GM18511 (cell line): ENCODE results near the gene EXOC1.
A peak's percentile ranks its signal among the peaks of the same experiment; 100 is the strongest.

Experiments used
- ATAC-seq: cut with Tn5 transposase; IDR thresholded peaks from one replicate; pipeline ENCODE4 v1.9.1; 2021; ENCODE audit warnings: mild to moderate bottlenecking, moderate library complexity; ENCODE audit not compliant: unreplicated experiment

EXOC1 gene

GRCh38 chr4:55854129-55854528 is 681 bp downstream of the EXOC1 start:
- ATAC-seq = peak; percentile 7

DNA sequence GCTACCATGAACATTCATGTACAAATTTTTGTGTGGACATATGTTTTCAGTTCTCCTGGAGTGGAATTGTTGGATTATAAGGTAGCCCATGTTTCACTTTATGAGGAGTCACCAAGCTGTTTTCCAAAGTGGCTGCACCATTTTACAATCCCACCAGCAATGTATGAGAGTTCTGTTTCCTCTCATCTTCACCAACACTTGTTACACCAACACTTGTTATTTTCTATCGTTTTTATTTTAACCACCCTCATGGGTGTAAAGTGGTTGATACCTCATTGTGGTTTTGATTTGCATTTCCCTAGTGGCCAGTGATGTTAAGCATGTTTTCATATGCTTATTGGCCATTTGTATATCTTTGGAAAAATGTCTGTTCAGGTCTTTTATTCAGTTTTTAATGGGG is 4.1 kb downstream of the EXOC1 start:
- ATAC-seq = no peak

- no peak for ATAC-seq
These were observed 6.3 kb downstream of the EXOC1 start for GRCh38 chr4:55859711-55860110.

DNA sequence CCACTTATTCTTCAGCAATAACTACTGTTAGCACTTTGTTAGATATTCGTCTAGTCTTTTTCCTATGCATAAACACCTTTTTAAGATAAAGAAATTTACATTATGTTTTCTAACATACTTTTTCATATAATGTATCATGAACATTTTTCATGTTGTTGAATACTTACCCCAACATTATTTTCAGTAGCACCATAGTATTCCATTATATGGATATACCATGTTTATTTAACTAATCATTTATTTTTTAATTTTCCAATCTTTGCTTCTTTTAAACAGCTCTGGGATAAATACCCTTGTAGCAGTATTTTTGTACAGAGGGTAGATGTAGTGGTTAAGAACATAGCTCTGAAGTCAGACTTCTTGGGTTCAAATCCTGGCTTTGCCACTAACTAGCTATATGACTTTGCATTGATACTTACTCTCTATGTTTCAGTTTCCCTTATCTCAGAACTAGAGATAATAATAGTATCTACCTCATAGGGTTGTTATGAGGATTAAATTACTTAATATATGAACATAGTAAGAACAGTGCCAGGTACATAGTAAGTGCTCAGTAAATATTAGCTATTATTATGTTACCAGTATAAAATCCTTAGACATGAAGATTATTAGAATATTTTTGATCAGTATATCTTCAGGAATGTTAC is 11.3 kb downstream of the EXOC1 start:
- ATAC-seq = no peak

DNA sequence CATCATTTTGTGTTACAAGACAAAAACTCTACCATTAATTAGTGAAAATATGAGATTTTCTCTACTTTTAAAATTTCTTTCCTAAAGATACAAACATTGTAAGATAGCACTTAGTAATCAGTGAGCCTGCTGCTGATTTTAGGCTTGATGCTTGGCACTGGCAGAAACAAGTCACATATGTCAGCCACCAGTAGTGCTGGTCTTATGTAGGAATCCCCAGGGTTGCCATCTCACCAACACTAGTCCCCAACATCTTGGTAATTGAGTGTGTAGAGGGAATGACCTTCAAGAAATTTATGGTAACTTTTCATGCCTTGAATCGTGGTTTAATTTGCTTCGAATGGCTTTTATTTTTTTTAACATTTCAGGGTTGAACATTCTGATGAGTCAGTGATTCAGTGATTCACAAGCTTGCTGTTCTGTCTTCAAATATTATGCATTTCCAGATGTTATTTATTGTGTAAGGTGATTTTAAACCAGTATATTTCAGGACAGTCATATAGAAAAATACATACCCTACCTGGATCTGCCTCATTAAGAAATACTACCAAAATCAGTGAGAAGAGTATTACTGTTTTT is 11.9 kb downstream of the EXOC1 start:
- ATAC-seq = no peak

DNA sequence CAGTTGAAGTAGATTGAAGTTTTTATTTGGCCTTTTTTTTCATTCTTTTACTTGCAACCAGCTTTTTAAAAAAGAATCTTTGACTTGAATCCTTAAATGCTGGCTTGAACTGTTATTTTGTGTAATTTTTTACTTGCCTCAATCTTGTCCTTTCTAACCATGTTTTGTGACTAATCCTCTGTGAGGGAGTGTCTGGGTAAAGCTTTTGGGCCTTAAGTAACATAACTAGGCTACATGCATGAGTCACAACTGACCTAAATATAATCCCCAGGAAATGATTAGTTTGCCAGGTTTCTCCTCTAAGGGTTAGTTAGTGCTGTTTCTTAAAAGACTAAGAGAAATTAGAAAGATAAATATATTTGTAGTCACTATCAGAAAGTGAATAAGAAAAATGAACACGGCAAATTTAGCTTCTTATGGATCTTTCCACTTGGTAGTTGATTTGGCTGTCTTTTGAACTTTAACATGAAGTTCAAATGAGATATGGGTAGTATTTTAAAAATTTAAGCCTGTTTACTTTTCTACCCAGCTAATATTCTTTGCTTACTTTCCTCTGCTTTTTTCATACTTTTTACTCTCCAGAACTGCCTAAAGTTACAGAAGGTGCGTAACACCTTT is 13.0 kb downstream of the EXOC1 start:
- ATAC-seq = peak; percentile 93

DNA sequence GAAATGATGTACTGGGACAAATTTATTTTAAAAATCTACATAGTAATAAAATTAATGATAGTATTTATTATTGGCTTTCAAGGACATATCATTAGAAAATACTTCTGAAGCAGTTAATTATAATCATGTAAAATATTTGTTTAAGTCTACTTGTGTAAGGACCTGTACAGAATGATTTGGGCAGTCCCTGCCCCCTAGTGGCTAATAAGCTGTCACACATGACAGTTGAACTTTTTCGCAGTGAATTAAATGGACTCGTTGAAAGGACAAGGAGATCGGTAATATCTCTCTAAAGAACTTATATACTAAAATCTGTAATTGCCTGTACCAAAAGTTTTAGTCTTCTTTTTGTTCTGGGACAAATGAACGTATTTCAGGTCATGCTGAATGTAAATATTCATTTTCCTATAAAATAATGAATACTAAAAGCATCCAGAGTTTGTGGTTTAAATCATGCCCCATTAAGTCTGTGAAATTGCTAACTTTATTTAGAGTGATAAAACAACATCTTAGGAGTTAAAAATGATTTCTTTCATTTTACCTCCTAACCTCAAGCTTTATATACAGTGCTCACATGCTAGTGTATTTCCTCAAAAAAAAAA is 13.6 kb downstream of the EXOC1 start:
- peak; percentile 92 for ATAC-seq

- no peak for ATAC-seq
These were observed 15.2 kb downstream of the EXOC1 start for GRCh38 chr4:55868581-55869090.

GRCh38 chr4:55871299-55871800 is 17.9 kb downstream of the EXOC1 start:
- no peak for ATAC-seq

- no peak for ATAC-seq
These were observed 21.4 kb downstream of the EXOC1 start for GRCh38 chr4:55874831-55875230.

DNA sequence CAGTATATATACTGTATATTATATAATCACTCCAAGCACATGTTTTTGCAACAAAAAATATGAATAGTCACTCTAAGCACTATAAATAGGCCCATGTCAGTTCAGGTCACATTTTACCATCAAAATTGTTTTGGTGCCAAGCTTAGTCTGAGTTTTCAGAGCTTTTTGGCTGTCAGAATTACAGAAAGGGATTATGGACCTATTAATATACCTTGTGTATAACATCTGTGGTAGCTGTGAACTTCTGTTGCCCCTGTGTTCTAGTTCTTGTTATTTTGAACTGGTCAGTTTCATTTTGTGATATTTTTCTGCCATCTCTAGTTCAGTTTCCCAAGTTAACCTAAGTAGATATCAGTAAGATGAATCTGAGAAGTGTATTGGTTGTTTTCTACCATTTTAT is 22.9 kb downstream of the EXOC1 start:
- no peak for ATAC-seq

- ATAC-seq = no peak
These were observed 25.8 kb downstream of the EXOC1 start for GRCh38 chr4:55879224-55879623.

DNA sequence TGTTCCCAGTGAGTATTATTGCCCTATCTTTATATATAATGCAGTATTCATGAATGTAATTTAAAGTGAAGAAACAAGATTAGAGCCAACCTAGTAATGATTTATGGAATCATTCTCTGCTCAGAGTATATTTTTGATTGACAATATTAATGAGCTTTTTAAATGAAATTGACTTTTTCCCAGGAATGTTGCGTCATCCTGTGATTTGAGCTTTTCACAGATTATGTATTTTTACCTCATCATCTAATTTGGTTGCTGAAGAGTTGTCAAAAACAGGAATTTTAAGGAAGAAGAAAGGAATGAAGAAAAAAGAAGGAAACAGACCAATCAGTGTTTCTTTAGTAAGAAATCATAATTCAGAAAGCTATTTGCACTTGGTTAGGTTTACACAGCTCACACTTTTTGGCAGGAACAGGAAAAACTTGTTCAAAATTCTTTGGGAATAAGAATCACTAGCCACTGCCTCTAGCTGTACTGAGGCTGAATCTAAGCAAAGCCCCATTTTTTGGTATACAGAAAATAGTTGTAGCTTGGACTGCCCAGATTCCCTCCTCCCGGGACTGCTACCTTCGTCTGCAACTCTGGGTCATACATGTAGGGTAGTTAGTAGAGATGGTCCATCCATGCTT is 27.3 kb downstream of the EXOC1 start:
- ATAC-seq = no peak

DNA sequence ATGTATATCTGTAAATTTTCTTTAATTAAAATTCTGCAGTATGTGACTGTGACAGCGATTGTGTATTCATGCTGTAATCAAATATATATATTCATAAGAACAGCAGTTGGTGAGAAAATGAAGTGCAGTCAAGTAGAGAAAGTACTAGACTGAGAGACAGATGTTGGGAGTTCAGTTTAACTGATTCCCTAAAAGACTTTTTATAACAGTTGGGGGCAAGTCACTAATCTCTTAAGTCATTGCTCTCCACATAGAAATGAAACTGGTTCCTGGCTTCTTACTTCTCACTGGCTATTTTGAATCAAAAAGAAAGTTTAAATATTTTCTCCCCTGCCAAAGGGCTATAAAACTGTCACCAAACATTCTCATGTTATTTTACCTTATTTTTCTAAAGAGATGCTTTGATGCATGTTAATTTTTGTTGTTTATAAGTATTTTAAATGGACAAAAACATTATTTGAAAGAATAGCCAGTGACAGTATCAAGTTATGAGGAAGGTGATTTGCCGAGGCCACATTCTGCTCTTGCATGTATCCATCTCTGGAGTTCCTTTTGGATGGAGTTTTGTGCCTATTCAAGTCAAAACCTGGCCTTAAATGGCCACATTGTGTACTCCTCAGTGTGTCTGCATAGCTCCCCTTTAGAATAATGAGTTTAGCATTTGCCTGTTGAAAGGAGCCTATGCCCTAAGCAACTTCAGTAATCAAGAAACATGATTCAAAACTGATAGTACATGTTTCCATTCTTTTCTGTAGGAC is 30.8 kb downstream of the EXOC1 start:
- no peak for ATAC-seq

GRCh38 chr4:55884851-55885219 is 31.4 kb downstream of the EXOC1 start:
- ATAC-seq = no peak

DNA sequence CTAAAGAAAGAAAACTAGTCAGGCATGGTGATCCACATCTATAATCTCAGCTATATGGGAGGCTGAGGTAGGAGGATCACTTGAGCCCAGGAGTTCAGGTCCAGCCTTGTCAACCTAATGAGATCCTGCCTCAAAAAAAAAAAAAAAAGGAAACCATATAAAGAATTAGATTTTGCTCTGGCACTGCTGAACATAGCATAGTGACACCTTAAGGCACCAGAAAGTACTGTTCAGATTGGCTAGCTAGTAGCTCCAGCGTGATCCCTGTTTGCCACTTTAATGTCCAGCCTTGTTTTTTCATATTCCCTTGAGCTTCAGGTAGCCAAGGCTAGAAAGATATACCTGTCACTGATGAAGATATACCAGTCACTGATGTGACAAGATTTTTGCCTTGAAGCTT is 34.1 kb downstream of the EXOC1 start:
- no peak for ATAC-seq

DNA sequence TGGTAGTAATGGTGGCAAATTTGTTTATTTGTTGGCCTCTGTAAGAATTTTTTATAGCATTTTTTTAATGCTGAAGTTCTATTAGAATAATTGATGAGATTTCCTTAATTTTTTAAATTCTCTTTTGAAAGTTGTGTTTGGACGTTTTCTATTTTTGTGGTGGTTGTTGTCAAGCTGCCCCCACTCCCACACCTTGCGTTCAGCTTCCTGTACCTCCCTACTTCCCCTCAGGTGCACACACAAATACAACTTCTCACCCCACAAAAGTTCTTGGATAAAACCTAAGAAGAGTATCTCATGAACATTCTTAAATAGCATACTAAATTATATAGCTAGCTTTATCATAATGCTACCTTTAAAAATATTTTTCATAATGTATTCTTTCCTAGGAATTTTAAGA is 38.7 kb downstream of the EXOC1 start:
- ATAC-seq = no peak

DNA sequence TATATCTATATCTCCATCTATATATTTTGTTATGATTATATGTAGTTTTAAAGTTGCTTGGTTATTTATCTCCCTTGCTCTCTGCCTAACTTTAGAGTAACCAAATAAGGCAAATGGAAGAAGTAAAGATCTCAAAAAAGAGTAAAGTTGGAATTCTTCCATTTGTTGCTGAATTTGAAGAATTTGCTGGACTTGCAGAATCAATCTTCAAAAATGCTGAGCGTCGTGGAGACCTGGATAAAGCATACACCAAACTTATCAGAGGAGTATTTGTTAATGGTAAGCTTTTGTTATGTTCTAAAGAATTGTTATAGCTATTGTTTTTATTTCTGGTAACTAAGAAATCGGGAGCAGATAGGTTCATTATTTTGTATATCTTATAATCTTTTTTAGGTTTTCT is 43.2 kb downstream of the EXOC1 start:
- ATAC-seq = no peak

DNA sequence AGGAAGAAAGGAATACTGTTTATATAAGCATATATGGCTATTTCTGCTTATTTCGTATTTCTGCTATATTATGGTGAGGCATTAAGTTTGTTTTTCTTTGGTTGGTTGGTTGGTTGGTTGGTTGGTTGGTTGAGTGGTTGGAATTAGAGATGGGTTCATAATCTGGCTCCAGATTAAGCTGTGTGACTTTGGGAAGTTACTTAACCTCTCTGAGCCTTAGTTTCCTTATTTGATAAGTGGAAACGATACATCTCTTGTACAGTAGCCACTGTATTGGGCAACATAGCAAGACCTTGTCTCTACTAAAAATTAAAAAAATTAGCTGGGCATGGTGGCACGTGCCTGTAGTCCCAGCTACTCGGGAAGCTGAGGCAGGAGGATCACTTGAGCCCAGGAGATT is 49.2 kb downstream of the EXOC1 start:
- ATAC-seq = no peak

DNA sequence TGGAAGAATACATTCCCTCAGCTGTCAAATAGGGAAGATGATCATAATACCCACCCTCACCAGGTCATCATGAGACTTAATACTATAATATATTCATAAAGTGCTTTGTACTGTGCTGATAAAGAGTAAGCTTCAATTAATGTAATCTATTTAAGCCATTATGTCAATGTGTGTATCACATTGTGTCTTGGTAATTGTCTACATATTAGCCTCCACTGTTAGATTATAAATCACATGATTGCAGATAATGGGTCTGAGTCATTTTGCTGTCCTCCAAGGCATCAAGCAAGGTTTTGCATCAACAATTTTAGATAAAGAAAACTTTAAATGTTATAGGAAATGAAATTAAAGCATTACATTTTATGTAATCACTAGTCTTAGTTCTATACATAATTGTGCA is 50.1 kb downstream of the EXOC1 start:
- ATAC-seq = no peak

- ATAC-seq = no peak
These were observed 51.1 kb downstream of the EXOC1 start for GRCh38 chr4:55904576-55904975.
